Stimulated activated CD4-positive, alpha-beta T cell treated with anti-CD3 and anti-CD28 coated beads, Interleukin-2, amount 100 ng/mL, for 48 hours (primary cell): ENCODE results near the gene BAIAP2.

Experiments used
- DNase-seq, 2 donors: peaks; one replicate each; pipeline ENCODE4 v3.0.0-alpha.2; 2020

The BAIAP2 gene

DNA sequence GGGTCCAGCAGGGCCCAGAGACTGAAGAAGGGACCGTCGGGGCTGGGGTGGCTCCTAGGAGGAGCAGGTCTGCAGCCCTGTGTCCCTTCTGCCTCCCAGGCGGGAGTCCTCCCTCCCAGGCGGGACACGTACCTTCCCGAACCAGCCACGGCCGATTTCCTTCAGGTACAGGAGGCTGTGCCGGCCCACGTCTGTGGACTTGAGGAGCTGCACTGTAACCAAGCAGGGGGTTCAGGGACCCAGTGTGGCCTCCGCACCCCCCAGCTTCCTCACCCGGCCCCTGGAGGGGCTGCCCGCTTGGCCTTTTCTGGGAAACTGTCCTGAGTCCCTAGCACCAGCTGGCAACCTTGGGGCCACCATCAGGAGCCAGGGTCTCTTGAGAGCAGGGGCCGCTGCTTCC, 93.4 kb downstream of the BAIAP2 start:
- no peak for DNase-seq

DNA sequence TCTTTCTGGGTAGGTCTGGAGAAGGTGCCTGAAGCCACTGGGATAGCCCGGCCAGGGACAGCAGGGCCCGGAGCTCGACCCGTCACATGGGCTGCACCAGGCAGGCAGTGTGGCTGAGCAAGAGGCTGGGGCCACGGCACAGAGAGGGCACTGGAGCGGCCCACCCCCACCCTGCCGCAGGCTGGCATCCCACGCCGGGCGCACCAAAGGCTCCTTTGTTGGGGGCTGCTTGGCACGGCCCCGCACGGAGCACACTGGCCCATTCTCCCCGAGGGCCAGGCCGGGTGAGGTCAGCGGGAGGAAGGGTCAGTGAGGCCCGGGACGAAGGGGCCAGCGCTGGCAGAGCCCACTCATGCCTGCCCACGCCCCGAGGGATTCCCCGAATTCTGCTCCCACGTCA, 93.8 kb downstream of the BAIAP2 start:
- no peak for DNase-seq

DNA sequence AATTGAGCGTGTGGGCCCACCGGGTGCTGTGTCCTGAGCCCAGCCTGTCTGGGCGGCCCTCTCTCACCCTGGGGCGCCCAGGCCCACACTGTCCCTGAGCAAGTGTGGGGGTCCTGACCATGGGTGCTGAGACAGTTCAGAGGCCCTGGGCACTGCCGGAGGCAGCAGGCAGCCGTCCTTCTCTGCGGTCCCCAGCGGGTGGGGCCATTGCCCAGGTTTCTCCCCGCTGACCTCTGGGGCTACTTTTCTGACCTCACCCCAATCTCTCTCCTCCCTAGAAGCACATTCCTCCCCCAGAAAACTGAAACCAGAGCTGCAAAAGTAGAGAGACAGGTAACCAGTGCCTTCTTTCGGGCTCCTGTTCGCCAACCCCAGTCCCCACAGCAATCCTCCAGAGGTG, 94.3 kb downstream of the BAIAP2 start:
- no peak for DNase-seq

DNA sequence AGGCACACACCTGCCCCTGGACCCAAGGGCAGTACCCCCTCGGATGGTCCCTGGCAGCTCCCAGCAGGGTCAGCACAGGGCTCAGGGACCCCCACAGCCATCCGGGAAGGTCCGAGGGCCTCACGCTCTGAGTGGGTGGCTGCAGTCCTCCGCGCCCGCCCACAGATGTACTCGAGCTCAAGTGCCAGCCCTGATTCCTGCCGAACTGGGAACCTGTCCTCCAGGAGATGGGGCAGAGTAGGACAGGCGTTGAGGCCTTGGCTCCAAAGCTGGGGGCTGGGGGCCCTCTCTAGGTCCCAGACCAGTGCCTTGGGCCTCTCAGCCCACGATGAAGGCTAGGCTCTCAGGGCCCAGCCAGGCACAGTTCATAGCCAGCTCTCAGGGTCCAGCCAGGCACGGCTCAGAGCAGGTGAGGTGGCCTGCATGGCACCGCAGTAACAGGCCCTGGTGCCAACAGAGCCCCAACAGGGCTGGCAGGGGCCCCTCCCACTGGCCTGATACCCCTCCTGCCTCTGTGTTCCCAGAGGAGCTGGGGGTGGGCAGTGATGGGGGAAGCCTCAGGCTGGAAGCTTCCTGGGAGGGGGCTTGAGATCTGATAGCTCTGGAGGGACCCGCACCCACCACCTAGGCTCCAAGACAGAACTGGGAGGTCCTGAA, 94.9 kb downstream of the BAIAP2 start:
- no peak for DNase-seq

DNA sequence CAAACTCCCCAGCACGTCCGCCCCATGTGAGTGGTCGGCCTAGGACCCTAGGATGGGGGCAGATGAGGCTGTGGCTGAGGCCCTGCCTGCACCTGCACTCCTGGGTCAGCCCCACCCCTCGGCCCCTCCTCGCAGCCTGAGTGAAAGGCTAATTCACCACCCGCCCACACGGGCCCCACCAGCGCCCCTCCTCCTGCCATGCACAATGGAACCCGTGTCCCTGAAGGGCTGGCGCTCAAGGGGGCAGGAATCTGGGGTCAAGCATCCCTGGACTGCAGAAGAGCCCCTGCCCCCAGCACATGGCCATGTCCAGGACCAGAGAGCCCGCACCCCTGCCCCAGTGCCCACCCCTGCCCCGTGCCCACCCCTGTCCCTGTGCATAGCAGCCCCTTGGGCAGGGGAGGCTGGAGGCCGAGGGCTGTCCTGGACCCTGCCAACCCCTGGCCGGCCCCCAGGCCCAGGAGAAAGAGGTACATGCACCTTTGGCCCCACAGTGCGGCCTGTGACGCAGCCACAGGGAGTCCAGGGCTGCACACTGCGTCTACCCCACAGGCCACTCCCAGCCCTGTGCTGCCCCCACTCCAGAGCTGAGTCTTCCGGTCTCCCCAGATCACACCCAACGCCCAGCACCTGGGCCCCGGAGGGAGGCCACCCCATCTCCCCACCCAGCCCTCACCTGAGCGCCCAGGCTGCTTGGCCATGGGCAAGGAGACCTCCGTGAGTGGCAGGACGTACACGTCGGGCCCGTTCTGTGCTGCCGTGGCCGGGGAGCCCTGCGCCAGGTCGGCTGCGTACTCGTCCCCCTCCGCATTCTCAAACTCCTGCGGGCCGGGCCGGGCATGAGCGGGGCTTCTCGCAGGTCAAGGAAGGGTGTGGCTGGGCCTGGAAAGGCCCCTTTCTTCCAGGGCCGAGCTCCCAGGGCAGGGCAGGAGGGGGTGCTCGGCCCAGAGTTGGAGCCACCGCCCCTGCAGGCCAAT, 95.7 kb downstream of the BAIAP2 start:
- no peak for DNase-seq

DNA sequence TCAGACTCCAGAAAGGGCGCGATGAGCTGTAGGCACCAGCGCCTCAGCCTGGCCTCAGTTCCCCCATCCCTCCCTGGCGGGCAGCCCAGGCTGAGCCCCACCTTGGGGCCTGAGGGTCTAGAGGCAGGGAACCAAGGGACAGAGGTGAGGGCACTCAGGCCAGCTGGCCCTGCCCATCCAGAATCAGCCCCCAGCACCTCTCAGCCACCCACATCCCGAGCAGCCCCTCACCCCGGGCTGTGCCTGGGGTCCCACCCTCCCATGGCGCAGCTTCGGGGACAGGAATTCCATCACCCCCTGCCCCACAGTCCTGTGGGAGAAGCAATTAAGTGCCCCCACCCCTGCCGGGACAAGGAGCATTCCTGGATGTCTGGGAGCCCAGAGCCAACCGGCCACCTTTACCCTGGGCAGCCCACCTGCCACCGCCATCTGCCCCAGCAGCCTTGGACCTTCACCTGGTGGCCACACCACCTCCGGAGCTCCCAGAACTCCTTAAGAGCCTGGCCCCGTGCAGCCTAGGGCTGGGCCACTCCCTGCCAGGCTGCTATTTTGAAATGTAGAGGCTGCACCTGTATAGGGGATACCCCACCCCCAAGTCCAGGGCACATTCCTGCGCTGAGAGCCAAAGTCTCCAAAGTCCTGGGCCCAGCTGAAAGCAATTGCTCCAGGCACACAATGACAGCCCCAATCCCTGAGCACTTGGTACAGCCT, 96.7 kb downstream of the BAIAP2 start:
- DNase-seq: no peak

DNA sequence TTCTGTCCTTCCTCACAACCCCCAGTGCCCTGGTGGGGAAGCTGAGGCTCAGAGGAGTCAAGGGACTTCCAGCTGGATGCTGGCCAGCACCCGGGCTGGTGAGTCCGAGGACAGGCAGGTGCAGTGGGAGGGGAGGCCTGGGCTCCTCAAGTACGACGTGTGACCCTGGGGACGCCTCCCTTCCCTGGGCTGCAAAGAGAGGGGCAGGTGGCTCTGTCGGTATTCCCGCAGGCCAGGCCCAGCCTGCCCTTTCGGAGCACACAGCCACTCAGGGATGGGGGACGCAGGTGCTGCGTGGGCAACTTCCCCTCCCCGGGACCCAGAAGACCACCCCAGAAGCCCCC, 97.2 kb downstream of the BAIAP2 start:
- DNase-seq: no peak

DNA sequence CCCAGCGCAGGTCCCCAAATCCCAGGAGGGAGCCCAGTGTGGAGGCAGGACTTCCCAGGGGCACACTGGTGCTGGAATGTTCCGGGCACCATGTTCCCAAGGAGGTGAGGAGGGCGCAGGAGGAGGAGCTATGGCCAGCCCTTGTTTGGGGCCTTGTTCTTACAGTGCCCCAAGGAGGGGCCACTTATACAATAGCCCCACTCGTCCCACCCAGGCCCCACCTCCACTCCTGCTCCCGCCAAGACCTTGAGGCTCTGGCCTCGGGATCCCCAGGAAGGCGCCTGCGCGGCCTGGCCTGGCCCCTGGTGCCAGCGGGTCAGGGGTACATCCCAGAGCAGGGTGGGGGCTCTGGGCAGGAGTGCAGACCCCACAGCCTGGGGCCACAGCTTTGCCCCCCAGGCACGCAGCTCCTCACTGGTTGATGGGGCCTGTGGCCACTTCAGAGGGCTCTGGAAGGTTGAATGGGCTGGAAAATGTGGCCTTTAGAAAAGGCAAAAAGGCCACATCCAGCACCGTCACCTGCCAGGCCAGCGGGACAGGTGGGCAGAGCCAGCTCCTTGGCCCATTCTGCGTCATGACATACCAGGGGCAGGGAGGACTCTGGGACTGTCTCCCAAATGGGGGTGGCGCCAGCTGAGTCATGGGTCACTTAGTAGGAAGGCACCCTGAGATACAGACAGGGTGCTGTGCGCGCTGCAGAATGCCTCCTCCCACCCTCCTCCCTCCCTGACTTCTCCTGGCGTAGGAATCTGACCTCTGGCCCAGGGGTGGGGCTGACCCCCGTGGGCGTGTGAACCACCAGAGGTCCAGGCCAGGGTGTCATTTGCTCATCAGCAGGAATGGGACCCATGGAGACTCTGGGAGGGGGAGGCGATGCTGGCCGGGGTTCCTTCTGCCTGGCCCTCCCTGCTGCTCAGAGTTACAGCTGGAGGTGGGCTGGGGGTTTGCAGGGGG, 98.1 kb downstream of the BAIAP2 start:
- DNase-seq: no peak

DNA sequence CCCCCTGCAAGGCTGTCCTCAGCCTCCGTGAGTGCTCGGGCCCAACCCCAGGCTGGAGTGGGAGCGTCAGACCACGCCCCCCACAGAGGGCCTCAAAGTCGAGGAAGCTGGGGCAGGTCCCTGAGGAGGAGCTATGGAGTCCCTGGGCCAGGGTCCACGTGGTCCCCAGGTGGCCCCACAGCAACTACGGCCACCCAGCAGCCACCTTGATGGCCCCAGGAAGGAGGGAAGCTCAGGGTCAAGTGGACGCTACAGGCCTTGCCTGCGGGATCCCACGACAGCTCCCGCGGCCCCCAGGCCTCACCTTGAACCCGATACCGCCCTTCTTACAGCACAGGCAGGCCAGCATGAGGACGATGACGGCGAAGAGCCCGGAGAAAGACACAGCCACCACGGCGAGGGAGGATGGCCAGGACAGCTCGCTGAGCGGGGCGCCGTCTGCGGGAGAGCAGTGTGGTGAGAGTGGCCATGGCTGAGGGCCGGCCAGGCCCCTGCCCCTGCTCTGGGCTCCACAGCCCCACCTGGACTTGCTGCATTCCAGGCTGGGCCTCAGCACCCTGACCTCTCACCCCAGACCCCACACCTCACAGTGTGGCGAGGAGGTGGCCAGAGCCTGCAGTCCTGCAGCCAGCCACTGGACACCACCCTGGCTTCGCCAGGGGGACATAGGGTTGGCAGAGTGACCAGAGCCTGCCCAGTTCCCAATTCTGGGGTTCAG, 99.3 kb downstream of the BAIAP2 start:
- DNase-seq: no peak

DNA sequence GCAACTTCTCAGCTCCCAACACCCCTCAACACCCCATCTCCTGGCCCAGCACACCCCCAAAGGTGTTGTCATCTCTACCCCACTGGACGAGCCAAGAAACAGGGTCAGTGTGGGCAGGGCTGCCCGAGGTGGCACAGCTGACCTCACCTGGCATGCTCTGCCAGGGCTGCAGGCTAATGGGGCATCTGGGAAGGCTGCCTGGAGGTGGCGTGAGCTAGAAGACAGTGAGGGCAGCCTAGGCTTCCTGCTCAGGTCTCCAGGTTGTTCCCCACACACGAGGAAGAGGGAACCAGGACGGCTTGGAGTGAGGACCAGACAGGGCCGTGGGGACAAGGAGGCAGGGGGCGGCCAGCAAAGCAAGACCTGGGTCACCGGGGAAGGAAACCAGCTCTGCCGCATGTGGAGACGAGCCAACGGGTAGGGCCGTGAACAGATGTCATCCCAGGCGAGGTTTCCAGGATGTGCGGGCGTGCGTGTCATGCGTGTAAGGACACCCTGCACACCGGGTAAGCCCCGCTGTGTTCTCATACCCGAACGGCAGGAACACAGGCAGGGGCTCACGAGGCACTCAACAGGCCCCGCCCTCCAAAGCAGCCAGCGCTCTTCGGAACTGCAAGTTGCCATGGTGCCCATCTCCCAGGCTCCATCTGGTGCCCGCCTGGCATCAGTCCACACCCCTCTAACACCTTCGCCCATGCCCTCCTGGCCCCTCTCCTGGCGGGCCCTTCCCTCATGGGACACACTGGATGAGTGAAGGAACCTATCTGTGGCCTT, 100.7 kb downstream of the BAIAP2 start:
- DNase-seq: no peak

DNA sequence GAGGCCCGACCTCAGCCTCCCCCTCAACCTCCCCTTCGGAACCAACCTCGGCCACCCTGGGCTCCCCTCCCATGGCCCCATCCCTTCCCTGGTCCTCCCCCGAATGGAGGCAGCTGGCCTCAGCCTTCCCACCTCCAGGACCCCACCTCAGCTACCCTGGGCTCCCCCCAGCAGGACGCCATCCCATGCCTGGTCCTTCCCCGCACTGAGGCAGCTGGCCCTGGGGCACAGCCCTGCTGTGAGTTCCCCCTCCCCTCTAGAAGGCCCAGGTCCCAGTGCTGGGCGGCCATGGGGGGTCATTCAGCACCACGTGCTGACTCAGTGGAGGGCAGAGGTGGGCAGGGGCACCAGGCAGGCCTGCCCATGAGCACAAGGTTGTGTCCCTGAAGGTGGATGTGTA, 101.4 kb downstream of the BAIAP2 start:
- DNase-seq: no peak

DNA sequence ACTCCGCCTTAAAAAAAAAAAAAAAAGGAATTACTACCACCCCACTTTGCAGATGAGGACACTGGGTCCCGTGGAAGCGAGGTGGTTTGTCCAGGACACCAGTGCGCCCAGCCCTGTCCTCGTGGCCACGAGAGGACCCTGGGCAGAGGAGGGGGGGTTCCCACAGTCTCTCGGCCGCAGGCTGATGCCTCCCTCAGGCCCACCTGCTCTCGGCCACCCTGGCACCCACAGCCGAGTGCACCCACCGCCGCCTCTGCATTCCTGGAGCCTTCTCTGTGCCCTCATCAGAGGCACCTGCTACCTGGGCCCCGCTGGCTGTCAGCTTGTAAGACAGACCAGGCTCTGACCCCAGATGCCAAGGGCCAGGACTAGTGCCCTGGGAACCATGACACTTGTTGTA, 102.3 kb downstream of the BAIAP2 start:
- DNase-seq: no peak

DNA sequence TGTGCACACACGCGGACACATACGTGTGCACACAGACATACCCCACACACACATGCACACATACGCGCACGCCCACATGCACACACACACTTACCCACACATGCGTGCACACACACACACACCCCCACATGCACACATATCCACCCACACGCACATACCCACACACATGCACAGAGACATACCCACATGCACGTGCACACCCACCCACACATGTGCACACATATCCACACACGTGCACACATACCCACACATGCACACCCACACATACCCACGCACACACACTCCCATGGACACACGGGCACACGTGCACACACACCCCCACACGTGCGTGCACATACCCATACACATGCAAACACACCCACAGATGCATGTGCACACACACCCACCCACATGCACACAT, 103.1 kb downstream of the BAIAP2 start:
- DNase-seq: no peak

DNA sequence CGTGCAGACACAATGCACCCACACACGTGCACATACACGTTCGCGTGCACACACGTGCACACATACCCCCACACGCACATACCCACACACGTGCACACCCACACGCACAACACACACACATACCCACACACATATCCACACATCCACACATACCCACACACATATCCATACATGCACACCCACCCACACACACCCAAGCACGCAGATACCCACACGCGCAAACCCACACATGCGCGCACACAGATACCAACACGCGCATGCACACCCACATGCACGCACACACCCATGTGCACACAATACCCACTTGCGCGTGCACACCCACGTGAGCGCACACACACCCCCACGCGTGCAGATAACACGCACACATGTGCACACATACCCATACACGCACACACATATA, 103.5 kb downstream of the BAIAP2 start:
- no peak for DNase-seq

DNA sequence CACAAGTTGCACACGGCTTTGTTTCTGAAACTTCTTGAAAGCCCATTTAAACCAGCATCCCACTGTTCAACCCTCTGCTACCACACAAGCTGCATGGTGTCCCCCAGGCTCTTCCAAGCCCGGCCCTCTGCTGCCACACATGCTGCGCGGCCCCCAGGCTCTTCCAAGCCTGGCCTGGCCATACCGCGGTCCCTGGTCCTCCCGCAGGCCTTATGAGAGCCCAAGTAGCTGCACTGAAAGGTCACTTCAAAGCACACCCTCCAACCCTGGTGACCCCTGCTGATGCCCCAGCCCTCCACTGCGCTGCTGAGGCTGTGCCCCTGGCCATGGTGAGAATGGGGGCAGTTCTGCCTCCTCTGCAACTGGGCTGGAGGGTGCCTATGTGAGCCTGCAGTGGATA, 104.5 kb downstream of the BAIAP2 start:
- no peak for DNase-seq

DNA sequence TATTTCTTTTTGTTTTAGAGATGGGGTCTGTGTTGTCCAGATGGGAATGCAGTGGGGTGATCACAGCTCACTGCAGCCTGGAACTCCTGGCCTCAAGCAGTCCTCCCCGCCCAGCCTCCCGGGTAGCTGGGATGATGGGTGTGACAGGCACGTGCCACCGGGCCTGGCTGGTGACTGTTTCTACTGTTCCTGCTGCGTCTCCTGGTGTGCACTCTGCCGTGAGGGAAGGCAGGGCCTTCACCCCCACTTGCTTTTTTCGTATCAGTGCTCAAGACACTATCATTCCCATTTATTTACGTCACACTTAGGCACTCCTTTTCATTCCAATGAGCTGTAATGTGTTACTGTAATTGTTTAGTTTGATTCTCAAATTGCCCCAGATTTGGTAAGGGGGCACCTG, 105.1 kb downstream of the BAIAP2 start:
- DNase-seq: no peak

DNA sequence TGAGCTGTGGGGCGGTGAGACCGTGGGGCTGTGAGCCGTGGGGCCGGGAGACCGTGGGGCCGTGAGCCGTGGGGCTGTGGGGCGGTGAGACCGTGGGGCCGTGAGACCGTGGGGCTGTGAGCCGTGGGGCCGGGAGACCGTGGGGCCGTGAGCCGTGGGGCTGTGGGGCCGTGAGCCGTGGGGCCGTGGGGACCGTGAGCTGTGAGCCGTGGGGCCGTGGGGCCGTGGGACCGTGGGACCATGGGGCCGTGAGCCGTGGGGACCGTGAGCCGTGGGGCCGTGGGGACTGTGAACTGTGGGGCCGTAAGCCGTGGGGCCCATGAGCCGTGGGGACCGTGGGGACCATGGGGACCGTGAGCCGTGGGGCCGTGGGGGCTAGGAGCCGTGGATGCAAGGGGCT, 105.7 kb downstream of the BAIAP2 start:
- DNase-seq: no peak

DNA sequence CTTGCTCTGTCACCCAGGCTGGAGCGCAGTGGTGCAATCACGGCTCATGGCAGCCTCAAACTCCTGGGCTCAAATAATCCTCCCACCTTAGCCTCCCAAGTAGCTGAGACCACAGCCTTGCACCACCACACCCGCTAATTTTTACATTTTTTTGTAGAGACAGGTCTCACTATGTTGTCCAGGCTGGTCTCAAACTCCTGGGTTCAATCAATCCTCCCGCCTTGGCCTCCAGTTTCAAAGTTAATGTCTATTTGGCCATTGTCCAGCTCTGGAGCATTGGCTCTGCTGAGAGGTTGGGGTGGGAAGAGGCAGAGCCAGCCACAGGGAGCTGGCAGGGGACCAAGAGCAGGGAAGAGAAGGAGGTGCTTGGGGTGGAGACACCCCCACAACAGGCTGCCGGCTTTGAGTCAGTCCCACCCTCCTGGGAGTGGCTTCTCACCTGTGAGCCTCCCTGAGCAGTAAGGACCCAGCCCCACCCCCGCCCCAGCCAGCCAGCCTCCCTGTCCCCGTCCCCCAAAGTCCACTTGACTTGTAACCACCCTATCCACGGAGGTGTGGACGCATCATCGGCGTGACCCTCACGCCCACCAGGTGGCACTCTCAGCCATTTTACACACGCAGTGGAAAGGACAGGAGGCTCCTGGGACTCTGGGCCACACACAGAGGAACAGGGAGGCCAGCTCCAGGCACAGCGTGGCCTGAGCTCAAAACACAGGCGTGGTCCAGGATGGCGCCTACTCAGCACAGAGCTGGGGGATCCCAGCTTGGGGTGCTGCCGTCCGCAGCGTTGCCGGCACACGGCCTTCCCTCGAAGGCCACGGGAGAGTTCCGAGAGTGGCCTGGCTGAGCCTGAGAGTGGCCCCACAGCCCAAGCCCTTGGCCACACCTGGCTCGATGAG, 107.6 kb downstream of the BAIAP2 start:
- DNase-seq: peak; percentile 53 to 54

DNA sequence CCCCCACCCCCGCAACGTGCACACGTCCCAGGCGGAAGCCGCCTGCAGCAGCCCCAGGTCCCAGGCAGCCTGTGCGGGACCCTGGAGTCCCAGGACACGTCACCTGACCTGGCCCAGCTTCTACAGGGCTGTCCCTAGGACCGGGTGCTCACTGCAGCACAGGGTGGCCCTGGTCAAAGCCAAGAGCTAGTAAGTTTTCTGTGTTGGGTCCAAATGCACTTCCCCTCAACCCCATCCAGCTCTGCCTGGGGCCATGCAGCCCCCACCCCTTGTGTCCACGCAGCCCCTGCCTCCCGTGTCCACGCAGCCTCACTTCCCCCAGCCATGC, 108.2 kb downstream of the BAIAP2 start:
- no peak for DNase-seq

DNA sequence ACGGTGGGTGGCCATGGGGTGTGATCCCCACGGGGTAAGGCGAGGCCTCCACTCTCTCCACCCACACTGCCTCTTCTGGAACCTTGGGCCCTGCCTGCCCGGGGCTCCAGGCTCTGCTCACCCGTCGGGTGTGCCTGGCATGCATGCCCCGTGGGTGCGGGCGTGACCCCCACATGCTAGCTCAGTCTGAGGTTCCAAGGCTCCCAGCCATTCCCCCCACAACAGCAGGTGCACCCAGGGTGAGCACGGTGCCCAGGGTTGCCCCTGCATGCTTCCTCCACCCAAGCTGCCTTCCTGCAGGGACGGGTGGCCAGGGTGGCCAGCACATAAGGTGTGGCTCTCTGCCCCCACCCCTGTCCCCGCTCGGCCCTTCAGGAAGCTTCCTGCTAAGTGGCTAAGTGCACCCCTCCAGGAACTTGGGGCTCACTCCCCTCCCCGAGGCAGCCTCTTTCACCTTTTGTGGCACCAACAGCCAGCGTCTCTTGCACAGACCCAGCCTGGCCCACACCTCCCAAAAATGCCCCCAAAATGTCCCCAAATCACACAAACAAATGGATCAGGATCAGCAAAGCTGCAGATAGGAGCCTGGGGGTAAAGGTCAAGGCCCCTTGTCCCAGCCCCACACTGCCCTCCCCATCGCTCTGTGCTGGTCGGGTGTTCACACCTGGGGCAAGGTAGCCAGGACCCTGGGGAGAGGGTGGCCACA, 108.9 kb downstream of the BAIAP2 start:
- DNase-seq: no peak
